CD14-positive monocyte (primary cell): ENCODE measurements around the gene RGS9. TPM values are rescaled to one million over a fixed set of nuclear protein-coding genes. Genes with fewer than 3 reads are reported as not detected.

Source experiments
- DNase-seq, 3 donors: peaks; one replicate each; pipeline ENCODE4 v3.0.0-alpha.2; 2011 to 2022
- H2AFZ ChIP-seq: 2 replicates; pipeline ENCODE4 v1.6.0; 2012; ENCODE audit warnings: mild to moderate bottlenecking, low read depth, low read length, inconsistent platforms; ENCODE audit not compliant: insufficient read depth, poor library complexity, severe bottlenecking
- H3K27ac ChIP-seq, 2 donors: 1 replicate in 1 of 2; 2 replicates in 1 of 2; pipeline ENCODE4 v1.5.1; 2012 to 2013; ENCODE audit warnings: low read length in 2 of 2, control low read depth in 1 of 2, inconsistent platforms in 1 of 2, low read depth in 1 of 2, mild to moderate bottlenecking in 1 of 2
- H3K27me3 ChIP-seq, 2 donors: one replicate each; pipeline versions ENCODE4 v1.6.0 to v1.6.1; 2011 to 2013; ENCODE audit warnings: low read length in 2 of 2; ENCODE audit not compliant: control insufficient read depth in 2 of 2, insufficient read depth in 2 of 2
- H3K36me3 ChIP-seq, 2 donors: replicated peaks in 1 of 2; 1 replicate in 1 of 2; 2 replicates in 1 of 2; pipeline versions ENCODE4 v1.5.1 to v1.6.1; 2012 to 2013; ENCODE audit warnings: low read length in 2 of 2, control low read depth in 1 of 2, inconsistent platforms in 1 of 2, mild to moderate bottlenecking in 1 of 2; ENCODE audit not compliant: insufficient read depth in 2 of 2, control insufficient read depth in 1 of 2
- H3K4me1 ChIP-seq, 2 donors: 1 replicate in 1 of 2; 2 replicates in 1 of 2; pipeline versions ENCODE4 v1.5.1 to v1.6.1; 2012 to 2013; ENCODE audit warnings: low read length in 2 of 2, control low read depth in 1 of 2, inconsistent platforms in 1 of 2, mild to moderate bottlenecking in 1 of 2, moderate library complexity in 1 of 2; ENCODE audit not compliant: insufficient read depth in 2 of 2, control insufficient read depth in 1 of 2
- H3K4me2 ChIP-seq: replicated peaks from 2 replicates; pipeline ENCODE3; 2012; ENCODE audit warnings: low read length, moderate library complexity, mild to moderate bottlenecking; ENCODE audit not compliant: poor library complexity, severe bottlenecking; ENCODE audit errors: extremely low read depth
- H3K4me3 ChIP-seq, 3 experiments: fragments of 200-600 bp in 1 of 3; sonication (generic) in 1 of 3; replicated peaks in 1 of 3; 1 replicate in 2 of 3; 2 replicates in 1 of 3; pipeline ENCODE4 v1.5.1; 2011 to 2013; ENCODE audit warnings: low read length in 3 of 3, mild to moderate bottlenecking in 3 of 3, control low read depth in 2 of 3, low read depth in 2 of 3, inconsistent platforms in 1 of 3, moderate library complexity in 1 of 3
- H3K79me2 ChIP-seq: 2 replicates; pipeline ENCODE4 v1.6.0; 2012; ENCODE audit warnings: mild to moderate bottlenecking, control low read depth, inconsistent platforms, low read length, moderate library complexity; ENCODE audit not compliant: insufficient read depth
- H3K9ac ChIP-seq: 2 replicates; pipeline ENCODE4 v1.6.0; 2017; ENCODE audit warnings: low read length, mild to moderate bottlenecking; ENCODE audit not compliant: insufficient read depth, poor library complexity, severe bottlenecking
- H3K9me3 ChIP-seq, 2 donors: replicated peaks in 1 of 2; 1 replicate in 1 of 2; 2 replicates in 1 of 2; pipeline versions ENCODE4 v1.5.1 to v1.6.1; 2012 to 2013; ENCODE audit warnings: low read length in 2 of 2, control low read depth in 1 of 2; ENCODE audit not compliant: control insufficient read depth in 1 of 2, insufficient read depth in 1 of 2
- H4K20me1 ChIP-seq: 2 replicates; pipeline ENCODE4 v1.6.0; 2012; ENCODE audit warnings: mild to moderate bottlenecking, low read length, control low read depth, moderate library complexity; ENCODE audit not compliant: insufficient read depth
- H3K27ac Mint-ChIP-seq, 7 donors: one replicate each; pipeline ENCODE4 v1.8.0; 2020; ENCODE audit warnings: mild to moderate bottlenecking in 7 of 7, mixed read lengths in 7 of 7, moderate library complexity in 6 of 7, inconsistent platforms in 2 of 7
- H3K27me3 Mint-ChIP-seq, 3 donors: one replicate each; pipeline ENCODE4 v1.8.0; 2021 to 2022; ENCODE audit warnings: low read depth in 3 of 3, mild to moderate bottlenecking in 3 of 3, mixed read lengths in 3 of 3, moderate library complexity in 3 of 3, inconsistent platforms in 1 of 3
- H3K36me3 Mint-ChIP-seq, 2 donors: one replicate each; pipeline ENCODE4 v1.8.0; 2020; ENCODE audit warnings: mixed read lengths in 2 of 2, inconsistent platforms in 1 of 2, mild to moderate bottlenecking in 1 of 2
- H3K4me1 Mint-ChIP-seq: one replicate; pipeline ENCODE4 v1.8.0; 2020; ENCODE audit warnings: mild to moderate bottlenecking, mixed read lengths
- H3K4me3 Mint-ChIP-seq, 2 donors: one replicate each; pipeline ENCODE4 v1.8.0; 2020; ENCODE audit warnings: mild to moderate bottlenecking in 2 of 2, mixed read lengths in 2 of 2, moderate library complexity in 1 of 2
- H3K9me3 Mint-ChIP-seq, 7 donors: one replicate each; pipeline ENCODE4 v1.8.0; 2020 to 2022; ENCODE audit warnings: mixed read lengths in 7 of 7, mild to moderate bottlenecking in 6 of 7, moderate library complexity in 6 of 7, inconsistent platforms in 2 of 7
- CTCF ChIP-seq: fragments of 200-600 bp; IDR thresholded peaks from one replicate; pipeline ENCODE4 v1.8.0; 2022; ENCODE audit warnings: antibody characterized with exemption, mild to moderate bottlenecking
- WGBS: methylation state at CpG from one replicate; pipeline ENCODE4 v1.1.5; 2013; ENCODE audit warnings: missing lambda C conversion rate; ENCODE audit not compliant: insufficient coverage; 5-methylcytosine and 5-hydroxymethylcytosine counted together
- intact Hi-C, 2 donors: fragments of 100-400 bp; cut with micrococcal nuclease; formaldehyde crosslinking; loops; one replicate each; pipeline versions ENCODE4 v1.15.0 to v1.15.1; 2023
- polyA plus RNA-seq, 3 donors: library from polyadenylated mRNA; depleted of rRNA in 1 of 3; unstranded in 2 of 3; stranded (reverse) in 1 of 3; fragments of 300-500 nt in 2 of 3; fragments of >200 nt in 1 of 3; fragmentation: Illumina TruSeq in 2 of 3; gene quantifications; 1 replicate in 2 of 3; 2 replicates in 1 of 3; pipeline ENCODE4 v1.2.3, GENCODE V29; 2012 to 2021

Gene RGS9
- polyA plus RNA-seq, 3 donors = 0.08 TPM; not detected in 2

GRCh38 chr17:65117384-65118035, 19.7 kb upstream of the RGS9 start:
- no peak for DNase-seq
- Histone ChIP-seq H3K9me3 (peaks cover 0 to 3% of the 10 kb centered on the region in 2 donors), H3K4me1 (peaks cover 3 to 5% of the 10 kb centered on the region in 2 donors), H3K36me3 (no peaks in the 10 kb centered on the region), H3K27me3 (no peaks in the 10 kb centered on the region), H3K4me2 (no peak overlapping the region), H3K79me2 (no peaks in the 10 kb centered on the region), H3K9ac (no peak overlapping the region), H4K20me1 (no peaks in the 10 kb centered on the region), H3K27ac (no peak overlapping the region), H3K4me3 (no peak overlapping the region), H2AFZ (no peak overlapping the region)
- Mint-ChIP-seq H3K27ac (no peak overlapping the region), H3K36me3 (no peaks in the 10 kb centered on the region), H3K4me3 (no peak overlapping the region), H3K4me1 (peaks cover 14% of the 10 kb centered on the region), H3K9me3 (peaks cover 0 to 5% (median 3%) of the 10 kb centered on the region in 7 donors), H3K27me3 (peaks cover 0 to 5% (median 3%) of the 10 kb centered on the region in 3 donors)
- intact Hi-C loops = no loop called here
- WGBS = 93% methylated on average over 2 of the region's 4 CpGs
- no peak for TF ChIP-seq CTCF

GRCh38 chr17:65121368-65121767, 15.8 kb upstream of the RGS9 start:
- Histone ChIP-seq H3K27ac (no peak overlapping the region), H3K79me2 (no peaks in the 10 kb centered on the region), H3K4me2 (no peak overlapping the region), H3K36me3 (no peaks in the 10 kb centered on the region), H3K27me3 (no peaks in the 10 kb centered on the region), H4K20me1 (no peaks in the 10 kb centered on the region), H2AFZ (no peak overlapping the region), H3K9me3 (peaks cover 0 to 3% of the 10 kb centered on the region in 2 donors), H3K4me1 (peaks cover 11 to 14% of the 10 kb centered on the region in 2 donors), H3K4me3 (no peak overlapping the region), H3K9ac (no peak overlapping the region)
- H3K27ac Mint-ChIP-seq = no peak overlapping the region
- no peaks in the 10 kb centered on the region for H3K36me3 Mint-ChIP-seq
- H3K4me1 Mint-ChIP-seq = peaks cover 18% of the 10 kb centered on the region
- peaks cover 0 to 8% (median 3%) of the 10 kb centered on the region in 3 donors for H3K27me3 Mint-ChIP-seq
- intact Hi-C loops = no loop called here
- 36% methylated on average over 4 of the region's 6 CpGs for WGBS
- no peak overlapping the region for H3K4me3 Mint-ChIP-seq
- DNase-seq = no peak
- no peak for TF ChIP-seq CTCF
- peaks cover 0 to 5% (median 3%) of the 10 kb centered on the region in 7 donors for H3K9me3 Mint-ChIP-seq
